WI38 (cell line): ENCODE results near the gene SPEN.
"Not testable (repeated sequence)": the region's sequence is repeated elsewhere in the genome, so short reads cannot be mapped to it uniquely, and the experiment has no call there.

ENCODE experiments used
- H3K4me3 ChIP-seq: 2 replicates; pipeline ENCODE4 v1.5.1; 2011; ENCODE audit warnings: low read depth, mild to moderate bottlenecking, control low read depth, low read length
- TF ChIP-seq, protein P1 (sequence below): IDR thresholded peaks from 2 replicates; pipeline ENCODE4 v1.5.1; 2012; ENCODE audit warnings: low read depth, mild to moderate bottlenecking, control low read depth, low read length

The SPEN gene

DNA sequence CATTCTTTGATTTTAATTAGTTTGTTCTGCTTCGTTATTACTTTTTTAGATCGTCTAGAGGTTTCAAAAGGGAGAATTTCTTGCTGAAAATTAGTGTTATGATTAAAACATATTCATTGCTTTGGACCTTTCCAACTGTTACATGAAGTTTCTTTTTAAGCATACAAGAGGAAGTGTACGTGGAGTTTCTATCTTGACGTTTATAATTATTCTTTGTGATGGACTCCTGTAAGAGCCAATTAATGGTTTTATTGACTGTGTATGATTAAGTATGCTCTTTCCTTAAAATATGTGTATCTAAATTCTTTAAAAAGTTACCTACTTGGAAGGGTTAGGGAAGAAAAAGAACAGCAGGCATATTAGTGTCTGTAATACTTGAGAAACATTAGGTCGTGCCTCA, 37.8 kb downstream of the SPEN start:
- H3K4me3 ChIP-seq: no peak overlapping the region

DNA sequence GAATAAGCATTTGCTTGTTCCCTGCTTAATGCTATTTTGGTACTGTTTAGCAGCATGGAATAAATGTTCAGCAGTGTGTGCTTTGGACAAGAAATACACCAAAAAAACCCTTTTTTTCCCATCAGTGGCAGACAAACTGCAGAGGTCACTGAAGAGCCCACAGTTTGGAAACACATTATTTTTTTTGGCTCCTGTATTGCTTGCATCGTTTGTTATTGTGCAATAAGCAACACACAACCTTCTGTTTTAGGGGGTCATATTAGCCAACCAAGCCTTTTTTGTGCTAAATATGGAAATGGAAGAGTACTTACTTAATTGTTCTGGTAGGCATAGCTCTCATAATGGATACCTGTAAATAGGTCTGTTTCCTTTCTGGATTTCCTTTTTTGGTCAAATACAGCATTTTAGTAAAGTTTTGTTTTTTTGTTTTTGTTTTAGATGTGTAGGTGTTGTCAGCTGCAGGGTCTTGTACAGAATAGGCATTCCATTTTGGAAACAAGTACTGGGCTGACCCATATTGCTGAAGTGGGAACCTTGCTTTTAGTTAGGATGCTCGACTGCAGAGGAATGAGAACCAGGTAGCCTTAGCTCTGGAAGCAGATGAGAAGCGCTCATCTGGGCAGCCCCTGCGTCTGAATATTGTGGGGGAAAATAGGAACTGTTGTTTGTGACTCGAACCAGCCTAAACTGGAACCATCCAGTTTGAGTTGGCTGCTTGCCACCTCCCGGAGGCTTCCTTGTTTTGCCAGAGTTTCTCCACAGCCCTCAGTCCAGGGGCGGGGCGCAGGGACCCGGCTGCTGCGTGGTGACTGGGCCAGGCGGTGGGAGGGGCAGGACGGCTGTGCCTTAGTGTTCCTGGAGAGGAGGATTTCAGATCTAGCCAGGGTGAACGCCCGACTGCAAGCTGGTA, 38.4 kb downstream of the SPEN start:
- TF ChIP-seq, protein P1, sequence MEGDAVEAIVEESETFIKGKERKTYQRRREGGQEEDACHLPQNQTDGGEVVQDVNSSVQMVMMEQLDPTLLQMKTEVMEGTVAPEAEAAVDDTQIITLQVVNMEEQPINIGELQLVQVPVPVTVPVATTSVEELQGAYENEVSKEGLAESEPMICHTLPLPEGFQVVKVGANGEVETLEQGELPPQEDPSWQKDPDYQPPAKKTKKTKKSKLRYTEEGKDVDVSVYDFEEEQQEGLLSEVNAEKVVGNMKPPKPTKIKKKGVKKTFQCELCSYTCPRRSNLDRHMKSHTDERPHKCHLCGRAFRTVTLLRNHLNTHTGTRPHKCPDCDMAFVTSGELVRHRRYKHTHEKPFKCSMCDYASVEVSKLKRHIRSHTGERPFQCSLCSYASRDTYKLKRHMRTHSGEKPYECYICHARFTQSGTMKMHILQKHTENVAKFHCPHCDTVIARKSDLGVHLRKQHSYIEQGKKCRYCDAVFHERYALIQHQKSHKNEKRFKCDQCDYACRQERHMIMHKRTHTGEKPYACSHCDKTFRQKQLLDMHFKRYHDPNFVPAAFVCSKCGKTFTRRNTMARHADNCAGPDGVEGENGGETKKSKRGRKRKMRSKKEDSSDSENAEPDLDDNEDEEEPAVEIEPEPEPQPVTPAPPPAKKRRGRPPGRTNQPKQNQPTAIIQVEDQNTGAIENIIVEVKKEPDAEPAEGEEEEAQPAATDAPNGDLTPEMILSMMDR: no peak
- H3K4me3 ChIP-seq: peak overlapping the region; percentile 60

More for the DNA sequence above, 37.8 kb downstream of the SPEN start:
- TF ChIP-seq, protein P1: no peak

DNA sequence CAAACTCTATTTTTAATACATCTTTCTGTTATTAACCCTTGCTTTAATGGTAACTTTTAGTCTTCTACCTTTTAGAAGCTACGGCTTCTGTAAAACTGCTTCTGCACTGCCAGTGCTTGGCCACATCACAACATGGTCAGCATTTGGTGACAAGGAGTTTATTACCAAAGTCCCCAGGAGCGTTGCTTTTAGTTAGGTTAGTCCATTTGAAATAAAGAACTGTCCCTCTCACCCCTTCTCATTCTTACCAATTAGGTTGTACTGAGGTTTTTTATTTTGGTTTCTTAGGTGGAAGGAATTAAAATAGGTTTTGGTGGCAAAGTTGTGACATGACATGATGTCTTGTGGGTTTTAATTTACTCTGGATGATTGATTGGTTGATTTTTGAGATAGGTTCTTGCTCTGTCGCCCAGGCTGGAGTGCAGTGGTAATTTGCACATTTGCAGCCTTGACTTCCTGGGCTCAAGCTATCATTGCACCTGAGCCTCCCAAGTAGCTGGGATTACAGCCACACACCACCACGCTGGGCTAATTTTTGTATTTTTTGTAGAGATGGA, 39.2 kb downstream of the SPEN start:
- TF ChIP-seq, protein P1: no peak
- H3K4me3 ChIP-seq: peak overlapping the region; percentile 60

DNA sequence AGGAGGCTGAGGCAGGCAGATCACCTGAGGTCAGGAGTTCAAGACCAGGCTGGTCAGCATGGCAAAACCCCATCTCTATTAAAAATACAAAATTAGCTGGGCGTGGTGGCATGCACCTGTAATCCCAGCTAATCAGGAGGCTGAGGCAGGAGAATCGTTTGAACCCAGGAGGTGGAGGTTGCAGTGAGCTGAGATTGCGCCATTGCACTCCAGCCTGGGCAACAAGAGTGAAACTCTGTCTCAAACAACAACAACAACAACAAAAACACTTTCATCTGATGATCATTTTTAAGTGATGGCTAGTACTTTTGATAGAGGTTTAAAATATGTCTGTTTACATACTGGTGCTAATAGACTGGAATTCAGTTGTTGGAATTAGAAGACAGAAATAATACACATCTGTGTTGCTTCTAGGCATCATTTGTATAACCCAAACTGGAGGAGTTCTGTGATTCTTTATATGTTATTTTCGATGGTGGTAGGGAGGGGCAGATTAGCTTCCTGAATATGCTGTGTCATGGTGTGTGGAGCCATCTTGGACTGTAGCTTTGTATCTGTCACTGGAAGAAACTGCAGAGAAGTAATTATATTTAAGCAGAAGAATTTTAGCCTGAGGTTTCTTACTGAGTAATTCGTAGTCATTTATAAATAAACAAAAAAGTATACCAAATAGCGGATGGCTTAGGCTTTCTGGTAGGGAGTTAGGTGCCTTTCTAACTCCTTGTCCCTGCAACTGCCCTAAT, 45.5 kb downstream of the SPEN start:
- H3K4me3 ChIP-seq: not testable (repeated sequence)

DNA sequence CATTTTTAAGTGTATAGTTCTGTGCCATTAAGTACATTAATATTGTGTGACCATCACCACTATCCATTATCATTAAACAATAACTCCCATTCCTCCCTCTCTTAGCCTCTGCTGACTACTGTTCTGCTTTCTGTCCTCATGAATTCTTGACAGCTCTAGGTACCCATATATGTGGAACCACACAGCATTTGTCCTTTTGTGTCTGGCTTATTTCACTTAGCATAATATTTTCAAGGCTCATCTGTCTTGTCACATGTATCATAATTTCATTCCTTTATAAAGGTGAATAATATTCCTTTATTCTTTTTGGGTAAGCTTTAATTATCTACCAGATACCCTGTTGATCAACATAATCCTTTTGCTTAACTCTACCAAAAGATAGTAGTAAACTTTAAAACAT, 47.7 kb downstream of the SPEN start:
- TF ChIP-seq, protein P1: no peak

DNA sequence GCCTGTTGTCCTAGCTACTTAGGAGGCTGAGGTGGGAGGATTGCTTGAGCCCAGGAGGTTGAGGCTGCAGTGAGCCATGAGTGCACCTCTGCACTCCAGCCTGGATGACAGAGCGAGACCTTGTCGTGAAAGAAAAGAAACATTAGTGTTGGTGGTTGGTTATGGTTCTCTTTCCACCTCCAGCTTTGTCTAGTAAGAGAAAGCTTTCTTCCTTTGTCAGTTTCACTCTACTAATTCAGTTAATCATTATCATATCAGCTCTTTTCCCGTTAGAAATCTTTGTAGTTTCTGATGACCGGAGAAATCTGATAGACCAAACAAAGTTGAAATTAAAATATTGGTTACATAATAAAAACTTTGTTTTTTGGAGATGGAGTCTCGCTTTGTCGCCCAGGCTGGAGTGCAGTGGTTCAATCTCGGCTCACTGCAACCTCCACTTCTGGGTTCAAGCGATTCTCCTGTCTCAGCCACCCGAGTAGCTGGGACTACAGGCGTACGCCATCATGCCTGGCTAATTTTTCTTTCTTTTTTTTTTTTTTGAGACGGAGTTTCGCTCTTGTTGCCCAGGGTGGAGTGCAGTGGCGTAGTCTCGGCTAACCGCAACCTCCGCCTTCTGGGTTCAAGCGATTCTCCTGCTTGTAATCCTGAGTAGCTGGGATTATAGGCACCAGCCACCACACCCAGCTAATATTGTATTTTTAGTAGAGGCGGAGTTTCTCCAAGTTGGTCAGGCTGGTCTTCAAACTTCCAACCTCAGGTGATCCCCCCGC, 49.5 kb downstream of the SPEN start:
- not testable (repeated sequence) for H3K4me3 ChIP-seq

More for the DNA sequence above, 47.7 kb downstream of the SPEN start:
- no peak overlapping the region for H3K4me3 ChIP-seq

DNA sequence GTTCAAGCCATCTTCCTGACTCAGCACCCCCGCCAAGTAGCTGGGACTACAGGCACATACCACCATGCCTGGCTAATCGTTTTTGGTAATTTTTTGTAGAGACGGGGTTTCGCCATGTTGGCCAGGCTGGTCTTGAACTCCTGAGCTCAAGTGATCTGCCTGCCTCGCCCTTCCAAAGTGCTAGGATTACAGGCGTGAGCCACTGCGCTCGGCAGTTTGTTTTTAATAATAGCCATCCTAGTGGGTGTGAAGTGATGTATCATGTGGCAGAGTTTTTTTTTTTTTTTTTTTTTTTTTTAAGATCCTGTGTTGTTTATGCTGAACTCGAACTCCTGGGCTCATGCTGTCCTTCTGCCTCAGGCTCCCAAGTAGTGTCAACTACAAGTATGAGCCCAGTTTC, 51.8 kb downstream of the SPEN start:
- TF ChIP-seq, protein P1: no peak
- H3K4me3 ChIP-seq: no peak overlapping the region
